Activated CD8-positive, alpha-beta memory T cell treated with anti-CD3 and anti-CD28 coated beads, Interleukin-2, amount 50 U/mL, for 24 hours (primary cell): ENCODE measurements around the gene MSL3B.

ENCODE experiments used
- DNase-seq: peaks from one replicate; pipeline ENCODE4 v3.0.0-alpha.2; 2020; ENCODE audit errors: extremely low read depth

MSL3B gene

GRCh38 chr2:233817361-233817911, 50.8 kb downstream of the MSL3B start:
- DNase-seq = no peak

- DNase-seq = no peak
Measured at GRCh38 chr2:233816771-233817170, 51.4 kb downstream of the MSL3B start.

GRCh38 chr2:233816334-233816733, 51.9 kb downstream of the MSL3B start:
- DNase-seq = no peak

- no peak for DNase-seq
Measured at GRCh38 chr2:233815861-233816260, 52.3 kb downstream of the MSL3B start.
